Fibroblast of lung (primary cell): ENCODE data around the gene JARID2. TPM values are rescaled to one million over a fixed set of nuclear protein-coding genes. Genes with fewer than 3 reads are reported as not detected.

Source experiments
- DNase-seq, 2 donors: peaks; one replicate each; pipeline versions ENCODE4 v3.0.0 to v3.0.0-alpha.2; 2010; ENCODE audit warnings: low read depth in 2 of 2
- H2AFZ ChIP-seq: 2 replicates; pipeline ENCODE4 v1.5.1; 2012; ENCODE audit warnings: low read length, control low read depth, inconsistent platforms
- H3K27ac ChIP-seq: 2 replicates; pipeline ENCODE4 v1.5.1; 2011; ENCODE audit warnings: low read length, control low read depth; ENCODE audit not compliant: insufficient read depth
- H3K27me3 ChIP-seq: 2 replicates; pipeline ENCODE4 v1.5.1; 2011; ENCODE audit warnings: mild to moderate bottlenecking, low read length; ENCODE audit not compliant: control insufficient read depth, insufficient read depth
- H3K36me3 ChIP-seq: 2 replicates; pipeline ENCODE4 v1.5.1; 2011; ENCODE audit warnings: low read length; ENCODE audit not compliant: control insufficient read depth, insufficient read depth
- H3K4me1 ChIP-seq: 2 replicates; pipeline ENCODE4 v1.5.1; 2011; ENCODE audit warnings: low read length; ENCODE audit not compliant: control insufficient read depth, insufficient read depth; ENCODE audit errors: extremely low read depth
- H3K4me2 ChIP-seq: 2 replicates; pipeline ENCODE4 v1.5.1; 2011; ENCODE audit warnings: low read length, control low read depth; ENCODE audit not compliant: insufficient read depth; ENCODE audit errors: extremely low read depth
- H3K4me3 ChIP-seq, 4 experiments: fragments of 200-600 bp in 1 of 4; sonication (generic) in 1 of 4; replicated peaks in 1 of 4; 2 replicates each; pipeline ENCODE4 v1.5.1; 2011 to 2016; ENCODE audit warnings: low read length in 4 of 4, low read depth in 3 of 4, mild to moderate bottlenecking in 3 of 4, control low read depth in 2 of 4, inconsistent platforms in 1 of 4, mixed read lengths in 1 of 4; ENCODE audit not compliant: insufficient read depth in 1 of 4; ENCODE audit errors: control extremely low read depth in 1 of 4
- H3K79me2 ChIP-seq: 2 replicates; pipeline ENCODE4 v1.5.1; 2012; ENCODE audit warnings: mild to moderate bottlenecking, low read length, inconsistent platforms; ENCODE audit not compliant: control insufficient read depth, insufficient read depth
- H3K9ac ChIP-seq: 2 replicates; pipeline ENCODE4 v1.5.1; 2011; ENCODE audit warnings: mild to moderate bottlenecking, low read length, control low read depth; ENCODE audit not compliant: insufficient read depth
- H3K9me3 ChIP-seq: 2 replicates; pipeline ENCODE4 v1.5.1; 2012; ENCODE audit warnings: low read depth, low read length; ENCODE audit not compliant: control insufficient read depth, insufficient read depth
- H4K20me1 ChIP-seq: 2 replicates; pipeline ENCODE4 v1.5.1; 2011; ENCODE audit warnings: low read length; ENCODE audit not compliant: control insufficient read depth, insufficient read depth; ENCODE audit errors: extremely low read depth
- CTCF ChIP-seq, 2 donors: IDR thresholded peaks in 1 of 2; conservative IDR thresholded peaks in 1 of 2; 1 replicate in 1 of 2; 2 replicates in 1 of 2; pipeline ENCODE4 v1.5.1; 2011 to 2012; ENCODE audit warnings: low read length in 2 of 2, control low read depth in 1 of 2, inconsistent platforms in 1 of 2, low read depth in 1 of 2, mild to moderate bottlenecking in 1 of 2
- EZH2 ChIP-seq: IDR thresholded peaks from 2 replicates; pipeline ENCODE4 v1.5.1; 2012; ENCODE audit warnings: low read length, control low read depth, mild to moderate bottlenecking; ENCODE audit errors: missing control alignments
- polyA plus RNA-seq, 2 donors: library from polyadenylated mRNA; depleted of rRNA in 1 of 2; stranded (reverse) in 1 of 2; unstranded in 1 of 2; fragments of >200 nt; gene quantifications; 2 replicates each; pipeline ENCODE4 v1.2.1, GENCODE V29; 2011 to 2012; ENCODE audit warnings: missing spikeins in 1 of 2
- total RNA-seq: library from RNA; depleted of rRNA; stranded (reverse); fragments of >200 nt; gene quantifications from 2 replicates; pipeline ENCODE4 v1.2.1, GENCODE V29; 2014

Gene JARID2
- total and polyA plus RNA-seq, 2 donors (not counting 1 experiment from before 2014, with no cell fraction given), result 5.0 to 8.2 TPM

- peak overlapping the region in 1 of 4 experiments; percentile 12 for H3K4me3 ChIP-seq
Measured at GRCh38 chr6:15462717-15463525, 217.1 kb downstream of the JARID2 start.

GRCh38 chr6:15464211-15464725 lies 218.4 kb downstream of the JARID2 start:
- H3K9me3 ChIP-seq, result no peaks in the 10 kb centered on the region
- H3K27ac ChIP-seq, result no peak overlapping the region
- H3K79me2 ChIP-seq, result no peaks in the 10 kb centered on the region
- H3K4me1 ChIP-seq, result peaks cover 4% of the 10 kb centered on the region
- peaks cover 2% of the 10 kb centered on the region for H3K36me3 ChIP-seq
- no peak overlapping the region for H3K9ac ChIP-seq
- no peak overlapping the region for H2AFZ ChIP-seq
- no peaks in the 10 kb centered on the region for H4K20me1 ChIP-seq
- no peak overlapping the region for H3K4me2 ChIP-seq
- no peaks in the 10 kb centered on the region for H3K27me3 ChIP-seq
- TF ChIP-seq CTCF (conservative IDR thresholded peaks at IDR 0.05 in 1 of 2, IDR thresholded peaks at IDR 0.05 in 1 of 2; ENCODE audit: low read depth in 1 of 2, low read length in 2 of 2) (peak; percentile 32 to 57), EZH2 (no peak)
- no peak overlapping the region for H3K4me3 ChIP-seq
- no peak for DNase-seq

More at GRCh38 chr6:15462717-15463525, 217.1 kb downstream of the JARID2 start:
- Histone ChIP-seq H3K4me2 (peak overlapping the region; percentile 83), H3K9me3 (no peaks in the 10 kb centered on the region), H3K27ac (no peak overlapping the region), H3K27me3 (no peaks in the 10 kb centered on the region), H3K36me3 (no peaks in the 10 kb centered on the region), H3K9ac (no peak overlapping the region), H3K4me1 (peaks cover 4% of the 10 kb centered on the region), H2AFZ (no peak overlapping the region), H3K79me2 (no peaks in the 10 kb centered on the region), H4K20me1 (no peaks in the 10 kb centered on the region)
- peak; percentile 74 to 78 for DNase-seq
- no peak for TF ChIP-seq EZH2
- TF ChIP-seq CTCF (conservative IDR thresholded peaks at IDR 0.05 in 1 of 2, IDR thresholded peaks at IDR 0.05 in 1 of 2; ENCODE audit: low read depth in 1 of 2, low read length in 2 of 2), result no peak

GRCh38 chr6:15465212-15465611 lies 219.3 kb downstream of the JARID2 start:
- peaks cover 4% of the 10 kb centered on the region for H3K4me1 ChIP-seq
- no peaks in the 10 kb centered on the region for H3K27me3 ChIP-seq
- no peak overlapping the region for H3K4me2 ChIP-seq
- H3K36me3 ChIP-seq, result peaks cover 2% of the 10 kb centered on the region
- no peak for DNase-seq
- H3K27ac ChIP-seq, result no peak overlapping the region
- H3K9me3 ChIP-seq, result no peaks in the 10 kb centered on the region
- no peaks in the 10 kb centered on the region for H4K20me1 ChIP-seq
- TF ChIP-seq EZH2, result no peak
- no peak for TF ChIP-seq CTCF (conservative IDR thresholded peaks at IDR 0.05 in 1 of 2, IDR thresholded peaks at IDR 0.05 in 1 of 2; ENCODE audit: low read depth in 1 of 2, low read length in 2 of 2)
- no peaks in the 10 kb centered on the region for H3K79me2 ChIP-seq
- H3K9ac ChIP-seq, result no peak overlapping the region
- H3K4me3 ChIP-seq, result no peak overlapping the region
- no peak overlapping the region for H2AFZ ChIP-seq
